ENCODE data around the gene ZNRF3.

ZNRF3 gene

GRCh38 chr22:28953976-28954880, 70.9 kb downstream of the ZNRF3 start:
- DNase-seq (ENCODE audit: low read depth): no peak

DNA sequence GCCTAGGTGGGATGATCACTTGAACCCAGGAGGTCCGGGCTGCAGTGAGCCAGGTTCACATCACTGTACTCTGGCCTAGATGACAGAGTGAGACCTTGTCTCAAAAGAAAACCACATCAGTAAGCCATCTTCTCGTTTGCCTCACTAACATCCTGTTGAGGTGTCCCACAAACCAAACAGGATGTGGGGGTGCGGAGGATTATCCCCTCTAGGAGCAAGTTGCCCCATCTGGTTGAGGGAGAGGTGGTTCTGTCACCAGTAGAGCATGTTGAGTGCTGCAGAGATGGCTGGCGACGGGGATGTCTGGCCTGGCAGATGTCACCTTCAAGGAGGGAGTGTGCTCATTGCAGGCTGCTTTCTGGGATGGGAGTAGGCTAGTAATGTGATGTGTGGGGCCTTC, 72.4 kb downstream of the ZNRF3 start:
- no peak for DNase-seq (ENCODE audit: low read depth)

DNA sequence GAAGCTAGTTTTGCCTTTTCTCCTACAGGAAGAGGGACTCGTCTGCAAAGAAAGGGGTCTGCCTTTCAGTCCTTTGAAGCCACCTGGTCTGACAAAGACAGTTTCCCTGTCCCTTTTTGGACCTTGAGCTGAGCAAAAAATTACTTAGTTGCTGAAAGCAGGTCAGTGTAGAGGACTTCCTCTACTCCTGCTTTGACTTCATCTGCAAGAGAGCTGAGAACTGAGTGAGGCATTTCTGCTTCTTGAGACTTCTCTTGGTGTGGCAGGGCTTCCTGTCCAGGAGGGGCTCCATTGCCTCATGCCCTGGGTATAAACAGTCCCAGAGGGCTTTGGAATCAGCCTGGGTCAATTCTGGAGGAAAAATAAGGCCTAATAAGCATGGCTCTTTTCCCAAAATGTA, 73.1 kb downstream of the ZNRF3 start:
- DNase-seq (ENCODE audit: low read depth): no peak

DNA sequence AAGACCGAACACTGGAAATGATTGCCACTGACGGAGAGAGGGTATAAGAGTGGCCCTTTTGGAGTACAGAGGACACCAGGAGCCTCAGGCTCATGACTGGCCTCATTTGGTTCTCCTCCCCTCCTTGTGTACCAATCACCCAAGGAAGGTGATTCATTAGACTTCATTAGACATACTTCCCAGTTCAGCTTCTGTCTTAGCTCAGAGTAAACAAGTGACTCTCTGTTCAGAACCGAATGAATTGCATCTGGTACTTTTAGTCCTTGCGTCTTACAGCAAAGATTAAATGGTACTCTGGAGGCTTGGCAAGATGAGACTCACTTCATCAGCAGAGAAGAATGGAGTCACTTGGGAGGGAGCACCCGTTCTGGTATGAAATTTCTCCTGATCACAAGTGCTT, 75.2 kb downstream of the ZNRF3 start:
- no peak for DNase-seq (ENCODE audit: low read depth)

DNA sequence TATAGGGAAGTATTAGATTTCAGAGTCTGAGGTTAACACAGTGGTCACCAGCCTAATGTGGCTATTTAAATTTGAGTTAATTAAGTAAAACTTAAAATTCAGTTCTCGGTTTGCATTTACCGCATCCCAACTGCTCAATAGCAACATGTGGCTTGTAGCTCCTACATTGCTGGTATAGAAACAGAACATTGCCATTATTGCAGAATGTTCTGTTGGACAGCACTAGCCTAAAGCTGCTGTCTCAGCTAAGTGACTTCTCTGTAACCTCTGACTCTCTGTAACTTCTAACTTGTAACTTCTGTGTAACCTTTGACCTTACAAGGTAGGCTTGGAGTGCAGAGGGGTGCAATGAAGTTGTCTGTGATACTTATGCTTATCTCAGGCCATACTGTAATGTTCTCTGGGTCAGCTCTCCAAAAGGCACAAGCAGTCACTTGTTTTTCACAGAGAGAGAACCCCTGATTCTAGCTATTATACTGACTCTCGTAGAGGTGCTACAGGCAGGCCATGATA, 78.7 kb downstream of the ZNRF3 start:
- DNase-seq (ENCODE audit: low read depth): no peak

- DNase-seq (ENCODE audit: low read depth): no peak
Measured at GRCh38 chr22:28963362-28963761, 80.0 kb downstream of the ZNRF3 start.

GRCh38 chr22:28967163-28967665, 83.8 kb downstream of the ZNRF3 start:
- no peak for DNase-seq (ENCODE audit: low read depth)

DNA sequence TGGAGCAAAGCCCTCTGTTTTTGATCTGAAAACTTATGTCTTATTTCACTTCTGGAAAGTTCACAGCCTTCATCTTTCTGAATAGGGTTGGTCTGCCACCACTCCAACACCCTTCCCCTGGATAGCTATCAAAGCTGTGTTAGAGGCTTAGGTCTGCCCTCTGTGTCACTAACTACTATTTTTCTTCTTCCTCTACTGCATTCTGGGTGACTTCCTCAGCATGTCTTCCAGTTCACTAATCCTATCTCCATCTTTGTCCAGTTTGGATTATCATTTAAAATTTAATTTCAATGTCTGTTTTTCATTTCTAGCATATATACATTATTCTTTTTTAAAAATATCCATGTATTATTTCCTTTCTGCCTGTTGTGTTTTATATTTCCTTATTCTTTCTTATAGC, 84.6 kb downstream of the ZNRF3 start:
- no peak for DNase-seq (ENCODE audit: low read depth)

DNA sequence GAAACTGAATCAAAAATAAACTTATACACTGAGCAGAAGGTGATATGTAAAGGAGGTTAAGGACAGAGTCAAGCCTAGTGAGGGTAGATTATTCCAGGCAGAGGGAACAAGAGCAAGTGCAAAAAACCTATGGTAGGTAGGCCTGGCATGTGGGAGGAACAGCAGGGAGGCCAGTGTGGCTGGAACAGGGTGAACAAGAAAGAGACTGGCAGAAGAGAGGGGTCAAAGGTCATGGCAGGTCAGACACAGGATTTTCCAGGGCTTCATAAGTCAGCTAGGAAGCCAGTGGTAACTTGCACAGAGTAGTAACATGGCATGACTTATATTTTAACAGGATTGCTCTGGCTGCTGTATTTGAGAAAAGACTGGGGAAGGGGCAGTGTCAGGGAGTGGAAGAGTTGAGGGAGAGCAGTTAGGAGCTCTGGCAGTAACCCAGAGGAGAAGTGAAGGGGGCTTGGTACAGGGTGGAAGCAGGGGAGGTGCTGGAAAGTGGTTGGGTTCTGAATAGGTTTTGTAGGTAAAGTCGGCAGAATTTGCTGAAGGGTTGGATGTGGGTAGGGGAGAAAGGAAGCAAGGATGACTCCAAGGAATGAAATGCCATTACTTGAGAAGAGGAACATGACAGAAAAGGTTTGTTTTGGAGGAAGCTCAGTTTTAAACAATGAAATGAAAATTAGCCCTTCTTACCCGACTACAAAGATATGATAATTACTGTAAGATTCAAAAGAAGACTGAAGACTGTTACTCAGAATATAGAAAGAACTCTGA, 86.2 kb downstream of the ZNRF3 start:
- no peak for DNase-seq (ENCODE audit: low read depth)

DNA sequence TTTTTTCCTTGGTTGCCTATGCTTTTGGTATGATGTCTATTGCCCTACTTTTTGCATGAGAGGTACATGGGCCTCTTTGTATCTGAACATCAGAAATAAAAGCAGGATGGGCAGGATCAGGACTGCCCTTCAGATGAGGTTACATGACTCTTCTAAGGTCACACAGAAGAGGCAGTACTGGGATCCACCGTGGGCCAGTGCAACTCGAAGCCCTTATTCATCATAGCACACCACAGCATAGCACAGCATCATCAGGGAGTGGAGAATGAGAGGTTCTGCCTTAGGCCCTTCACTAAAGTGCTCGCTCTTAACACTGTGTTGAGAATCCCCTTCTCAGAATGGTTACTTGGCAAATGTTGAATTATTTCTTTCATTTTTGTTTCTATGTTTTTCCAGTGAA, 90.0 kb downstream of the ZNRF3 start:
- DNase-seq (ENCODE audit: low read depth): no peak

GRCh38 chr22:28977060-28977459, 93.7 kb downstream of the ZNRF3 start:
- DNase-seq (ENCODE audit: low read depth): no peak

- no peak for DNase-seq (ENCODE audit: low read depth)
Measured at GRCh38 chr22:28977481-28977971, 94.2 kb downstream of the ZNRF3 start.

DNA sequence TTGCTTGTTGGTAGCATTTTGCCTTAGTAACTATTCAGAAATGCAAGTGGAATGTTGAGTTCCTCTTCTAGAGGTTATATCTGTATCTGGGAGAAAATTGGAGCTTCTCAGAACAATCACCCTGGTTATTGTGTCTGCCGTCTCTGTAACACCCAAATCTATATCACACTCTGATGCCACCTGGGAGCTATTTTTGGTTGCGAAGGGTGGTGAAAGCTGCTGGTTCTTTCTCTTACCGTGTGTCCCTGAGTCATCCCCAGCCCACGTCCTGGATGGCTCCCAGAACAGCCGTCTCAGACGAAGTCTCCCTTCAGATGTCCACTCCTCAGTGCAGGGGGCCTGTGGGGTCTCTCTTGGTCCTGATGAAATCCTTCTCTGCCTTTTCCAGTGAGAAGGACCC, 94.8 kb downstream of the ZNRF3 start:
- DNase-seq (ENCODE audit: low read depth): no peak

DNA sequence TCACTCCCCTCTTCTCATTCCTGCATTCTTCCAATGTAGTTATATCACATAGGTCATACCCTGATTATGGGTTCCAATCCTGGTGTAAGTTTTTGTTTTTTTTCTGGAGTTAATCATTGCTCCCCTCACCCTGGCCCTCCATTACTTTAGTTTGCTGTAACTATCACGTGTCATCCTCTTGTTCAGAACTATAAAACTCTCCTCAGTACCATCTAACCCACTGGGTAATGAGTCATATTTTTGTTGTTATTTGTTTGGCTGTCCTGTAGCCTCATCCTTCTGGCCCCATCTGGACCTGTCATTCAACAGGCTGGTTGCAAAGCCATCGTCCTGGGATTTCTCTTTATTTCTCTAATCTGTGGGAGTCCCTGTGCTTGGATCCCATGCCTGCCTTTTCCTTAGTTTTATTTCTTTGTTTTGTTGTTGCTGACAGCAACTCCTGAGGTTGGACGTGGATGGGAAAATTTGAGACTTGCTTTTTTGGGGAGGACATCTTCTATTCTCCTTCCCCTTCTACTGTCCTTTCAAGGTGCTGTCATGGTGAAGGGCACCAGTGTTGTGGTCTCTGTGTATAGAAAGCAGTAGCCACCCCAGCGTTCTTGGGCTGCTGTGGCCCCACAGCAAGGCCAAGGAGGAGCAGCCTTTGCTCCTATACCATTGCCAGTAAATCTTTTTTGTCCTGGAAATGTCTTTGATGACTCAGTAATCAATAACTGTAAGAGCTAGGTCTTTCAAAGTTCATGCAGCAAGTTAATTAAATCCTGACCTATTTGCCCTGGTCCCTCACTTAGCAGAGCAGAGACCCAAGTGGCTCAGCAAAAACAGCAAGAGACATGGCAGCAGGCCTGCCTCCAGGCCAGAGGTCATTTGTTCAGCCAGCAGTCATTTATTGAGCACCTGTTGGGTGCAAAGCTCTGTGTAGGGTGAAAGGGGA, 95.8 kb downstream of the ZNRF3 start:
- no peak for DNase-seq (ENCODE audit: low read depth)

GRCh38 chr22:28980326-28980725, 97.0 kb downstream of the ZNRF3 start:
- no peak for DNase-seq (ENCODE audit: low read depth)

GRCh38 chr22:28981818-28982499, 98.6 kb downstream of the ZNRF3 start:
- DNase-seq (ENCODE audit: low read depth): no peak

DNA sequence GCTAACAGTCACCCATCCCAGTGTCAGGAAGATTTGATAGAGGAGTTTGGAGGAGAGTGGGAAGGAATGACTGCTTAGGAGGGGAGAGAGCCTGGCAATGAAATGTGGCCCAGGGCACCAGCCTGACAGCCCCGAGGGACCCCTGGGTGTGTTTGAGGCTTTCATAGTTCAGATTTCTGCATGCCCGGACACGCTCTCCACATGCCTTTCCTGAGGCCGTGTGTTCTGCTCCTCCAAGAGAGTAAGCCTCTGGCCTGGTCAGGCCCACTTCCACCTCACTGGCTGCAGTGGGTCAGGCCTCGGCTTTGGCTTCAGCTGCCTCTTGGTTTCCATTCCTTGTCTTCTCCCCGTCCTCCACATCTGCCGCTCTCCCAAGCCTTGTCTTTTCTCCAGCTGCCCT, 99.8 kb downstream of the ZNRF3 start:
- no peak for DNase-seq (ENCODE audit: low read depth)

DNA sequence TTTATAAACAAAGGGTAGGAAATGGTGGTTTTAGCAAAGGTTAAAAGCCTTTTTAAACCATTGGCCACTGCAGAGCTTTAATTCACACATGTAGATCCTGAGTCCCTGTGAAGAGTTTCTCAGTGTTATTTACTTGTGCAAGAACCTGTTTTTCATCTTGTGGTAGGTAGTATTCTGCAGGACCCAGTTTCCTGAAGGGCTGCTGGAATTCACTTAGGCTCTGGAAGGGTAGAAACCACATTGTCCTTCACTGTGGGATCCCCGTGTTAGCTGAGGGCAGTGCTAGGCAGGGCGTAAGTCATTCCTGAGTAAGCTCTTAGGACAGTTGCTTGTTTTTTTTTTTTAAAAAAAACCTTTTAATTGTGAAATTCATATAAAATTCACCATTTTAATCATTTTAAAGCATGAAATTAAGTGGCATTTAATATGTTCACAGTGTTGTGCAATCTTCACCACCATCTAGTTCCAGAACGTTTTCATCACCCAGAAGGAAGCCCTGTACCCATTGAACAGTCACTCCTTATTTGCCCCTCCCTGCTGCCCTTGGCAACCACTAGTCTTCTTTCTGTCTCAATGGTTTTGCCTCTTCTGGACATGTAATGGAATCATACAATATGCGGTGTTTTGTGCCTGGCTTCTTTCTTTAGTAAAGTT, 100.5 kb downstream of the ZNRF3 start:
- DNase-seq (ENCODE audit: low read depth): no peak

- no peak for DNase-seq (ENCODE audit: low read depth)
Measured at GRCh38 chr22:28984482-28985158, 101.2 kb downstream of the ZNRF3 start.

Measured in GM04503 (cell line).